GM23338 (cell line): ENCODE measurements around the gene EVL. TPM values are rescaled to one million over a fixed set of nuclear protein-coding genes. Genes with fewer than 3 reads are reported as not detected.

Experiments used
- ATAC-seq: fragments of 200-7000 bp; cut with Tn5 transposase; 3 replicates; pipeline ENCODE4 v1.9.1; 2020
- DNase-seq: peaks from one replicate; pipeline ENCODE4 v3.0.0-alpha.2; 2015; ENCODE audit warnings: low spot score
- H2AFZ ChIP-seq: fragments of 200-600 bp; sonication (generic); 2 replicates; pipeline ENCODE4 v1.8.0; 2016; ENCODE audit warnings: antibody characterized with exemption, mild to moderate bottlenecking, moderate library complexity
- H3F3A ChIP-seq: fragments of 200-600 bp; sonication (generic); replicated peaks from 2 replicates; pipeline ENCODE4 v1.8.0; 2017; ENCODE audit warnings: antibody characterized with exemption, mixed run types, low read depth
- H3K27ac ChIP-seq: fragments of 200-600 bp; sonication (generic); 2 replicates; pipeline ENCODE4 v1.6.1; 2016; ENCODE audit warnings: low read depth
- H3K27me3 ChIP-seq: fragments of 200-600 bp; sonication (generic); 2 replicates; pipeline ENCODE4 v1.8.0; 2016; ENCODE audit warnings: mild to moderate bottlenecking, mixed run types, moderate library complexity; ENCODE audit not compliant: insufficient read depth
- H3K36me3 ChIP-seq: fragments of 200-600 bp; sonication (generic); 2 replicates; pipeline ENCODE4 v1.8.0; 2016; ENCODE audit warnings: mild to moderate bottlenecking; ENCODE audit not compliant: insufficient read depth
- H3K4me1 ChIP-seq: fragments of 200-600 bp; sonication (generic); 2 replicates; pipeline ENCODE4 v1.8.0; 2016; ENCODE audit warnings: mild to moderate bottlenecking, moderate library complexity; ENCODE audit not compliant: insufficient read depth
- H3K4me2 ChIP-seq: fragments of 200-600 bp; sonication (generic); 2 replicates; pipeline ENCODE4 v1.7.1; 2017; ENCODE audit warnings: mixed run types
- H3K4me3 ChIP-seq: fragments of 200-600 bp; sonication (generic); 2 replicates; pipeline ENCODE4 v1.6.1; 2016; ENCODE audit warnings: mixed run types
- H3K79me2 ChIP-seq: fragments of 200-600 bp; sonication (generic); replicated peaks from 2 replicates; pipeline ENCODE4 v1.8.0; 2017; ENCODE audit warnings: mild to moderate bottlenecking; ENCODE audit not compliant: insufficient read depth
- H3K9me2 ChIP-seq: fragments of 200-600 bp; sonication (generic); 2 replicates; pipeline ENCODE4 v1.8.0; 2017; ENCODE audit not compliant: insufficient read depth
- H4K20me1 ChIP-seq: fragments of 200-600 bp; sonication (generic); replicated peaks from 2 replicates; pipeline ENCODE4 v1.8.0; 2017; ENCODE audit warnings: mild to moderate bottlenecking; ENCODE audit not compliant: insufficient read depth
- H3K27ac Mint-ChIP-seq: 2 replicates; pipeline ENCODE4 v1.8.0; 2020; ENCODE audit warnings: inconsistent platforms, mild to moderate bottlenecking, moderate library complexity, mixed read lengths
- H3K27me3 Mint-ChIP-seq: 3 replicates; pipeline ENCODE4 v1.8.0; 2022; ENCODE audit warnings: low read depth, mild to moderate bottlenecking, moderate library complexity, mixed read lengths, inconsistent platforms; ENCODE audit not compliant: insufficient read depth, poor library complexity
- H3K36me3 Mint-ChIP-seq: 3 replicates; pipeline ENCODE4 v1.8.0; 2021; ENCODE audit warnings: low read depth, mild to moderate bottlenecking, inconsistent platforms, moderate library complexity, mixed read lengths
- H3K4me1 Mint-ChIP-seq: 3 replicates; pipeline ENCODE4 v1.8.0; 2020; ENCODE audit warnings: mild to moderate bottlenecking, inconsistent platforms, mixed read lengths
- H3K4me3 Mint-ChIP-seq: 3 replicates; pipeline ENCODE4 v1.8.0; 2021; ENCODE audit warnings: moderate library complexity, mild to moderate bottlenecking, inconsistent platforms, mixed read lengths
- H3K9me3 Mint-ChIP-seq: 3 replicates; pipeline ENCODE4 v1.8.0; 2020; ENCODE audit warnings: moderate library complexity, mild to moderate bottlenecking, inconsistent platforms, mixed read lengths
- CREB1 ChIP-seq: fragments of 250-450 bp; sonication (Bioruptor Pico); IDR thresholded peaks from 2 replicates; pipeline ENCODE4 v1.5.0; 2020; ENCODE audit warnings: low read depth, mild to moderate bottlenecking, moderate library complexity
- ETS1 ChIP-seq: IDR thresholded peaks from 2 replicates; pipeline ENCODE4 v1.6.1; 2016; ENCODE audit warnings: antibody characterized with exemption
- EZH2 ChIP-seq: fragments of 200-600 bp; sonication (generic); IDR thresholded peaks from one replicate; pipeline ENCODE4 v1.8.0; 2017; ENCODE audit warnings: antibody characterized with exemption, mild to moderate bottlenecking, low read depth; ENCODE audit not compliant: unreplicated experiment
- EZH2phosphoT487 ChIP-seq: fragments of 200-600 bp; sonication (generic); IDR thresholded peaks from one replicate; pipeline ENCODE4 v1.8.1; 2018; ENCODE audit warnings: antibody characterized with exemption; ENCODE audit not compliant: unreplicated experiment
- JUNB ChIP-seq: IDR thresholded peaks from one replicate; pipeline ENCODE4 v1.6.1; 2016; ENCODE audit warnings: antibody characterized with exemption; ENCODE audit not compliant: unreplicated experiment
- REST ChIP-seq: IDR thresholded peaks from one replicate; pipeline ENCODE4 v1.6.1; 2018; ENCODE audit warnings: antibody characterized with exemption; ENCODE audit not compliant: unreplicated experiment
- STAT1 ChIP-seq: IDR thresholded peaks from one replicate; pipeline ENCODE4 v1.6.1; 2016; ENCODE audit warnings: antibody characterized with exemption; ENCODE audit not compliant: unreplicated experiment
- ZNF114 ChIP-seq: fragments of 250-450 bp; sonication (Bioruptor Pico); IDR thresholded peaks from 2 replicates; pipeline ENCODE4 v1.5.0; 2020; ENCODE audit warnings: mild to moderate bottlenecking, moderate library complexity
- polyA plus RNA-seq: library from polyadenylated mRNA; unstranded; fragments of >200 nt; fragmentation: Nextera tagmentation; extraction: Ambion mirVana; gene quantifications from 2 replicates; pipeline ENCODE4 v1.2.1, GENCODE V29; 2016
- total RNA-seq: library from RNA; depleted of rRNA; stranded (reverse); fragments of >200 nt; shearing (Covaris generic); gene quantifications from 2 replicates; pipeline ENCODE4 v1.2.3, GENCODE V29; 2014
- TF ChIP-seq, protein P1 (sequence below): fragments of 250-450 bp; sonication (Bioruptor Pico); IDR thresholded peaks from 2 replicates; pipeline ENCODE4 v1.5.0; 2020; ENCODE audit warnings: mild to moderate bottlenecking, moderate library complexity
- TF ChIP-seq, protein P2 (sequence below), 2 experiments: fragments of 200-600 bp in 1 of 2; sonication (generic) in 1 of 2; conservative IDR thresholded peaks; 2 replicates each; pipeline versions ENCODE4 v1.5.1 to v1.6.1; 2016 to 2017; ENCODE audit warnings: antibody characterized with exemption in 2 of 2, low read depth in 2 of 2, mild to moderate bottlenecking in 2 of 2, moderate library complexity in 1 of 2

The EVL gene
- total and polyA plus RNA-seq, 2 experiments from 2014 or later, result 28.2 to 50.5 TPM

GRCh38 chr14:100102156-100102785, 37.0 kb downstream of the EVL start:
- no peaks in the 10 kb centered on the region for H3K36me3 ChIP-seq
- no peak overlapping the region for H3K27ac ChIP-seq
- H2AFZ ChIP-seq, result no peak overlapping the region
- no peaks in the 10 kb centered on the region for H3K4me1 ChIP-seq
- 0 out of 2 replicates have a peak, but pooled peaks cover 6% of the 10 kb centered on the region for H4K20me1 ChIP-seq
- H3K79me2 ChIP-seq, result no peaks in the 10 kb centered on the region
- no peaks in the 10 kb centered on the region for H3K9me2 ChIP-seq
- DNase-seq, result peak; percentile 33
- Mint-ChIP-seq H3K36me3 (no peaks in the 10 kb centered on the region), H3K9me3 (no peaks in the 10 kb centered on the region), H3K4me3 (no peak overlapping the region), H3K4me1 (peaks cover 11% of the 10 kb centered on the region; the same call in 2 of the 3 replicates), H3K27me3 (peaks cover 6% of the 10 kb centered on the region), H3K27ac (peak overlapping the region; percentile 39)
- H3F3A ChIP-seq, result no peaks in the 10 kb centered on the region
- no peak for TF ChIP-seq EZH2
- TF ChIP-seq, protein P1, sequence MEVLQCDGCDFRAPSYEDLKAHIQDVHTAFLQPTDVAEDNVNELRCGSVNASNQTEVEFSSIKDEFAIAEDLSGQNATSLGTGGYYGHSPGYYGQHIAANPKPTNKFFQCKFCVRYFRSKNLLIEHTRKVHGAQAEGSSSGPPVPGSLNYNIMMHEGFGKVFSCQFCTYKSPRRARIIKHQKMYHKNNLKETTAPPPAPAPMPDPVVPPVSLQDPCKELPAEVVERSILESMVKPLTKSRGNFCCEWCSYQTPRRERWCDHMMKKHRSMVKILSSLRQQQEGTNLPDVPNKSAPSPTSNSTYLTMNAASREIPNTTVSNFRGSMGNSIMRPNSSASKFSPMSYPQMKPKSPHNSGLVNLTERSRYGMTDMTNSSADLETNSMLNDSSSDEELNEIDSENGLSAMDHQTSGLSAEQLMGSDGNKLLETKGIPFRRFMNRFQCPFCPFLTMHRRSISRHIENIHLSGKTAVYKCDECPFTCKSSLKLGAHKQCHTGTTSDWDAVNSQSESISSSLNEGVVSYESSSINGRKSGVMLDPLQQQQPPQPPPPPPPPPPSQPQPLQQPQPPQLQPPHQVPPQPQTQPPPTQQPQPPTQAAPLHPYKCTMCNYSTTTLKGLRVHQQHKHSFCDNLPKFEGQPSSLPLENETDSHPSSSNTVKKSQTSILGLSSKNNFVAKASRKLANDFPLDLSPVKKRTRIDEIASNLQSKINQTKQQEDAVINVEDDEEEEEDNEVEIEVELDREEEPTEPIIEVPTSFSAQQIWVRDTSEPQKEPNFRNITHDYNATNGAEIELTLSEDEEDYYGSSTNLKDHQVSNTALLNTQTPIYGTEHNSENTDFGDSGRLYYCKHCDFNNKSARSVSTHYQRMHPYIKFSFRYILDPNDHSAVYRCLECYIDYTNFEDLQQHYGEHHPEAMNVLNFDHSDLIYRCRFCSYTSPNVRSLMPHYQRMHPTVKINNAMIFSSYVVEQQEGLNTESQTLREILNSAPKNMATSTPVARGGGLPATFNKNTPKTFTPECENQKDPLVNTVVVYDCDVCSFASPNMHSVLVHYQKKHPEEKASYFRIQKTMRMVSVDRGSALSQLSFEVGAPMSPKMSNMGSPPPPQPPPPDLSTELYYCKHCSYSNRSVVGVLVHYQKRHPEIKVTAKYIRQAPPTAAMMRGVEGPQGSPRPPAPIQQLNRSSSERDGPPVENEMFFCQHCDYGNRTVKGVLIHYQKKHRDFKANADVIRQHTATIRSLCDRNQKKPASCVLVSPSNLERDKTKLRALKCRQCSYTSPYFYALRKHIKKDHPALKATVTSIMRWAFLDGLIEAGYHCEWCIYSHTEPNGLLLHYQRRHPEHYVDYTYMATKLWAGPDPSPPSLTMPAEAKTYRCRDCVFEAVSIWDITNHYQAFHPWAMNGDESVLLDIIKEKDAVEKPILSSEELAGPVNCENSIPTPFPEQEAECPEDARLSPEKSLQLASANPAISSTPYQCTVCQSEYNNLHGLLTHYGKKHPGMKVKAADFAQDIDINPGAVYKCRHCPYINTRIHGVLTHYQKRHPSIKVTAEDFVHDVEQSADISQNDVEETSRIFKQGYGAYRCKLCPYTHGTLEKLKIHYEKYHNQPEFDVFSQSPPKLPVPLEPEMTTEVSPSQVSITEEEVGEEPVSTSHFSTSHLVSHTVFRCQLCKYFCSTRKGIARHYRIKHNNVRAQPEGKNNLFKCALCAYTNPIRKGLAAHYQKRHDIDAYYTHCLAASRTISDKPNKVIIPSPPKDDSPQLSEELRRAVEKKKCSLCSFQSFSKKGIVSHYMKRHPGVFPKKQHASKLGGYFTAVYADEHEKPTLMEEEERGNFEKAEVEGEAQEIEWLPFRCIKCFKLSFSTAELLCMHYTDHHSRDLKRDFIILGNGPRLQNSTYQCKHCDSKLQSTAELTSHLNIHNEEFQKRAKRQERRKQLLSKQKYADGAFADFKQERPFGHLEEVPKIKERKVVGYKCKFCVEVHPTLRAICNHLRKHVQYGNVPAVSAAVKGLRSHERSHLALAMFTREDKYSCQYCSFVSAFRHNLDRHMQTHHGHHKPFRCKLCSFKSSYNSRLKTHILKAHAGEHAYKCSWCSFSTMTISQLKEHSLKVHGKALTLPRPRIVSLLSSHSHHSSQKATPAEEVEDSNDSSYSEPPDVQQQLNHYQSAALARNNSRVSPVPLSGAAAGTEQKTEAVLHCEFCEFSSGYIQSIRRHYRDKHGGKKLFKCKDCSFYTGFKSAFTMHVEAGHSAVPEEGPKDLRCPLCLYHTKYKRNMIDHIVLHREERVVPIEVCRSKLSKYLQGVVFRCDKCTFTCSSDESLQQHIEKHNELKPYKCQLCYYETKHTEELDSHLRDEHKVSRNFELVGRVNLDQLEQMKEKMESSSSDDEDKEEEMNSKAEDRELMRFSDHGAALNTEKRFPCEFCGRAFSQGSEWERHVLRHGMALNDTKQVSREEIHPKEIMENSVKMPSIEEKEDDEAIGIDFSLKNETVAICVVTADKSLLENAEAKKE, result peak; percentile 26; the same call in 1 of the 2 replicates
- no peak for TF ChIP-seq CREB1 (CRISPR knock-in tag)
- TF ChIP-seq STAT1, result no peak
- no peak for TF ChIP-seq JUNB
- TF ChIP-seq REST, result no peak
- TF ChIP-seq ZNF114 (CRISPR knock-in tag), result no peak
- TF ChIP-seq ETS1, result no peak
- no peak for TF ChIP-seq EZH2phosphoT487
- TF ChIP-seq, protein P2, sequence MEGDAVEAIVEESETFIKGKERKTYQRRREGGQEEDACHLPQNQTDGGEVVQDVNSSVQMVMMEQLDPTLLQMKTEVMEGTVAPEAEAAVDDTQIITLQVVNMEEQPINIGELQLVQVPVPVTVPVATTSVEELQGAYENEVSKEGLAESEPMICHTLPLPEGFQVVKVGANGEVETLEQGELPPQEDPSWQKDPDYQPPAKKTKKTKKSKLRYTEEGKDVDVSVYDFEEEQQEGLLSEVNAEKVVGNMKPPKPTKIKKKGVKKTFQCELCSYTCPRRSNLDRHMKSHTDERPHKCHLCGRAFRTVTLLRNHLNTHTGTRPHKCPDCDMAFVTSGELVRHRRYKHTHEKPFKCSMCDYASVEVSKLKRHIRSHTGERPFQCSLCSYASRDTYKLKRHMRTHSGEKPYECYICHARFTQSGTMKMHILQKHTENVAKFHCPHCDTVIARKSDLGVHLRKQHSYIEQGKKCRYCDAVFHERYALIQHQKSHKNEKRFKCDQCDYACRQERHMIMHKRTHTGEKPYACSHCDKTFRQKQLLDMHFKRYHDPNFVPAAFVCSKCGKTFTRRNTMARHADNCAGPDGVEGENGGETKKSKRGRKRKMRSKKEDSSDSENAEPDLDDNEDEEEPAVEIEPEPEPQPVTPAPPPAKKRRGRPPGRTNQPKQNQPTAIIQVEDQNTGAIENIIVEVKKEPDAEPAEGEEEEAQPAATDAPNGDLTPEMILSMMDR (conservative IDR thresholded peaks at IDR 0.05; ENCODE audit: low read depth in 2 of 2), result peak; percentile 10 to 40; a peak in 2 of 4 replicates
- peak; percentile 49 for ATAC-seq
- no peaks in the 10 kb centered on the region for H3K27me3 ChIP-seq
- no peak overlapping the region for H3K4me3 ChIP-seq
- no peak overlapping the region for H3K4me2 ChIP-seq
